Fibroblast of skin of left quadriceps (primary cell): ENCODE data around the gene RNU1-2.
"Not testable (repeated sequence)": the region's sequence is repeated elsewhere in the genome, so short reads cannot be mapped to it uniquely, and the experiment has no call there.

Experiments
- DNase-seq, 2 experiments: peaks; one replicate each; pipeline ENCODE4 v3.0.0-alpha.2; 2013; ENCODE audit warnings: low read depth in 2 of 2

The RNU1-2 gene

GRCh38 chr1:16925635-16926490, 30.1 kb downstream of the RNU1-2 start:
- DNase-seq: no peak

GRCh38 chr1:16926491-16927073, 30.8 kb downstream of the RNU1-2 start:
- DNase-seq: no peak

GRCh38 chr1:16927256-16927655, 31.5 kb downstream of the RNU1-2 start:
- no peak for DNase-seq

GRCh38 chr1:16927711-16928485, 32.1 kb downstream of the RNU1-2 start:
- no peak for DNase-seq

GRCh38 chr1:16929146-16930041, 33.6 kb downstream of the RNU1-2 start:
- DNase-seq: not testable (repeated sequence)

GRCh38 chr1:16931206-16931934, 35.6 kb downstream of the RNU1-2 start:
- DNase-seq: not testable (repeated sequence)

GRCh38 chr1:16933945-16934344, 38.2 kb downstream of the RNU1-2 start:
- DNase-seq: not testable (repeated sequence)

GRCh38 chr1:16936580-16936979, 40.8 kb downstream of the RNU1-2 start:
- DNase-seq: not testable (repeated sequence)

- no peak for DNase-seq
Observed at GRCh38 chr1:16938351-16939321, 42.9 kb downstream of the RNU1-2 start.

GRCh38 chr1:16939386-16940180, 43.8 kb downstream of the RNU1-2 start:
- DNase-seq: not testable (repeated sequence)

- DNase-seq: no peak
Observed at GRCh38 chr1:16944038-16944437, 48.3 kb downstream of the RNU1-2 start.

- DNase-seq: not testable (repeated sequence)
Observed at GRCh38 chr1:16945512-16945911, 49.7 kb downstream of the RNU1-2 start.
